Left kidney (tissue), 2 donors: ENCODE results near the gene FOXP1. TPM values are rescaled to one million over a fixed set of nuclear protein-coding genes. Genes with fewer than 3 reads are reported as not detected.
A peak's percentile ranks its signal among the peaks of the same experiment; 100 is the strongest.

ENCODE experiments used
- DNase-seq: peaks from one replicate; pipeline ENCODE4 v3.0.0-alpha.2; 2013
- polyA plus RNA-seq: library from polyadenylated mRNA; unstranded; fragments of 120-200 nt; gene quantifications from one replicate; pipeline ENCODE4 v1.2.1, GENCODE V29; 2013; ENCODE audit not compliant: insufficient read length

FOXP1 gene
- polyA plus RNA-seq, 1 donor, result 46.7 TPM

DNA sequence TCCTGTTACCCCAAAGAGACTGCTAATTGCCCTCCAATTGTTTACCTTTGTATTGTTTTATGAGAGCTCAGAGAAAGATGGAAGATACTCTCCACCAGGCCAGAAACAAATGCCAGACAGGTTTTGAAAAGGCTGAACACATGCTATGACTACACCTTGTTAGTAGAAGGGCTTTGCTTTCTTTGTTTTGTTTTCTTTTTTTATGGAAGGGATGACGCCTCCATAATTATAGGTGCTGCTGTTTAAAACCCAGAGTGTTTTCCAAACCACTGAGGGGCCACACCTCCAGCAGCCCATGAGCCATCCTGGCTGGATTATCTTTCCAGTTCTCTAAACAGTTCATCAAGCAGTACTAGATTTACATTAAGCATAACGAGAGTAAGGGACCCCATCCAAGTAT is 5.6 kb upstream of the FOXP1 start:
- no peak for DNase-seq

DNA sequence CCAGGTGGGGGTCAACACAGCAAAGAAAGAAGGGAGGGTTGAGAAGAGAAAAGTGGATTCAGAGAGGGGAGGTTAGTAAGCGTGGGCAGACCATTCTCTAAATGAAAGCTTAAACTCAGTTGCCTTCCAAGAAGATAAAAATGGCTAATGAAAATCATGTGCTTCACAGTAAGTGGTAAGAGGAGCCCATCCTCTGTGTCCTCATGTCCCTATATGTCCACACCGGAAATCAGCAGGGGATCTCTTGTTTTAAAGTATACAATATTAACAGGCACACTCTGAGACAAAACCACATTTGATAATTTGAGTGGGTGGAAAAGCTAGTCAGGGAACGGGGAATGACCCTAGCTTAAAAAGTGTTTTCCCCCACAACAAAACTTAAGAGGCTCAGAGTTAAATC is 4.4 kb upstream of the FOXP1 start:
- no peak for DNase-seq

- DNase-seq, result no peak
These were observed 3.3 kb upstream of the FOXP1 start for GRCh38 chr3:71586810-71587242.

DNA sequence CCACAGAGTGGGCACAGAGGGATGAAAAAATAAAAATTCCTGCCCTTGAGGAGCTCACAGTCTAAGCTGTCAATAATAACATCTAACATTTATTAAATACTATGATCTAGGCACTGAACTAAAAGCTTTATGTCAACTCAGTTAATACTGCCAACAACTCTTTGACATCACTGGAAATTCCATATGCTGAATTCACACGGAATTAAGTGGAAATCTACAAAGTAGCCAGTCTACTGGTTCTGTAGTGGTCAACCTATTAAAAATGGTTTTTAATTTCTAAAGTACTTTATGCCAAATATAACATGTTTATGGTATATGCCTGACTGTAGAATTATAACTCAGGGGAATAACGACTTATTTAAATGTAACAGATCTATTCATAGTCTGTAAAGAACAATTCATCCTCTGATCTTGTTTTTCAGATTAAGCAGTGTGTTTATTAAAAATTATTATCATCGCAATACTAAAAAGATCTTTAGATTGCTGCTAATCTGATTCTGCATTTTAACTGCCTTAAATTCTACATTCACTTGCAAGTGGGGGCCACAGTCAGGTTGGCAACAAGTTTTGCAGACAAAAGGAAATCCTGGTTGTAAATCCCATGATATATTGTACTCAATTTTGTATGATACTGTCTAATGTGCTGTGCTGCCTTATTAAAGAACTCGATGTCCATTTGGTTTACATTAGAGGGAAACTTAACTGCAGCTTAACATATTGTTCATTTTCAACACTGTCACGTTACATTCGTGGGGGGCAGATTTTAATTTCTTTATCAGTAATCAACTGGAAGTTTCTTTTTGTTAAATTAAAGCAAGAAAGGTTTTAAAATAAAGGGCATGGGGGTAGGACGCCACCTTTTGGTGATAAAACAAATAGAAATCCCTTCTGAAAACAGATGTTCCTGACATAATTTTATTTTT is 2.6 kb upstream of the FOXP1 start:
- peak; percentile 53 for DNase-seq

GRCh38 chr3:71585131-71585530 is 1.6 kb upstream of the FOXP1 start:
- no peak for DNase-seq

- peak; percentile 67 for DNase-seq
These were observed 975 bp upstream of the FOXP1 start for GRCh38 chr3:71584394-71585011.

DNA sequence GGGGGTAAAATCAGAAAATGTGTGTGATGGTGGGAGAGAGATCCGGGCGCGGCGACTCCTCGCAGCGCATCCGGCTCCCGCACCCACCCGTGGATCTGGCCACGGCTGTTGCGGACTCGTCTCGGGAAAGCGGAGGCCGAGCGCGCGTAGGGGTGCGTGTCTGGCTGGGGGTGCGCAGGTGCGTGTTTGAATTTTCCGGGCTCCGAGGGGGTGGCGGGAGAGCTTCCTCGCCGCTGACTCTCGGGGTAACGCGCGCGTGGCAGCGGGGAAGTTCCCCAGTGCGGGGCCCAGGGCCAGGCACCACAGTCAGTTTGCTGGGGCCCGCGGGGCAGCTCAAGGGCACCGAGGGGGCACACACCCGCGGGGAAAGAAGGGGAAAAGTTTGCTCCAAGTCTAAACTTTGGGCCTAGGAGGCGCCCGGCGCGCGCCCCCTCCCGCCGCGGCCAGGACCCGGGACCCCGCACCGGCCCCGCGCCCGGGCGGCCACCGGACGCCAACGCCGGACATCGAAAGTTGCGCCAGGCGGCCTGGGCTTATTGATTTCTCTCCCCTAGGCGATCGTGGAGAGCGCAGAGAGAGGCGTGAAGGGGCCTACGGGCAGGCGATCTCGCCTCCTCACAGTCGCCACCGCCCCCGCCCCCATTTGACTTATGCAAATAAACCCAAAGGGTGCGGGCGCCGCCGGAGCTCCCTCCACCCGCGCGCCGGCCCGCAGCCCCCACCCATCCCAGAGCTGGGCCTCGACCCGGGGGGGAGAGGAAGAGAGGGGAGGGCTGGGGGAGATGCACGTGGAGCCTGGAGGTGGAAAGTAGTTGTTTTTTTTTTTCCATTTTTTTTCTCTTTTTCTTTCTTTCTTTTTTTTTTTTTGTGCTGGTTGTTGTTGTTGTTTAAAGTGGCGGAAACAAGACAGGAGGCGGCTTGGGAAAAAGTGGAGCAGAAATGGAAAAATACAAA is 639 bp downstream of the FOXP1 start:
- peak; percentile 51 for DNase-seq

DNA sequence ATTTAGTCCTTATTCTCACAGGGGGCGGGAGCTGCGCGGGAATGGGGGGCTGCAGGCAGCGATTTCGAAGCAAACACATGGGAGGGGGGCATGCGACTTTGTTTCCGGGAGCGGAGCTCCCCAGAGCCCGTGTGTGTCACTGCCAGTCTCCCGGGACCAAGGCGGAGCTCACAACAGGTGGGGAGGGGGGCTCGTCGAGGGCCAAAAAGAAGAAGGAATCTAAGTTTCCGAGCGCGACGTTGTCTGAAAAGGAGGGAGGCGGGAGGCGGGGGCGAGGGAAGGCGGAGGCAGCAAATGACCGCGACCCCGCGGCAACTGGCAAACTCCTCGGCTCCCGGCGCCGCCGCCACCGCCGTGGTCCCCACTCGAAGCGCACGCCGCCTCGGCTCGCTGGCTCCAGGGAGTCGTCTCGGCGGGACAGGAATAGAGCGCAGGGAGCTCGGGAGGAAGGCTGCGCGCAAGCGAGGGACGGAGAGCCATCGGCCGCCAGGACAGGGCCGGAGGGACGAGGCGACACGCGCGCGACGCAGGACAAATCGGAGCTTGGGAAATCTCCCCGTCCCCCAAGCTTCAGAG is 1.4 kb downstream of the FOXP1 start:
- DNase-seq, result peak; percentile 61

- peak; percentile 40 for DNase-seq
These were observed 2.0 kb downstream of the FOXP1 start for GRCh38 chr3:71581457-71582035.

DNA sequence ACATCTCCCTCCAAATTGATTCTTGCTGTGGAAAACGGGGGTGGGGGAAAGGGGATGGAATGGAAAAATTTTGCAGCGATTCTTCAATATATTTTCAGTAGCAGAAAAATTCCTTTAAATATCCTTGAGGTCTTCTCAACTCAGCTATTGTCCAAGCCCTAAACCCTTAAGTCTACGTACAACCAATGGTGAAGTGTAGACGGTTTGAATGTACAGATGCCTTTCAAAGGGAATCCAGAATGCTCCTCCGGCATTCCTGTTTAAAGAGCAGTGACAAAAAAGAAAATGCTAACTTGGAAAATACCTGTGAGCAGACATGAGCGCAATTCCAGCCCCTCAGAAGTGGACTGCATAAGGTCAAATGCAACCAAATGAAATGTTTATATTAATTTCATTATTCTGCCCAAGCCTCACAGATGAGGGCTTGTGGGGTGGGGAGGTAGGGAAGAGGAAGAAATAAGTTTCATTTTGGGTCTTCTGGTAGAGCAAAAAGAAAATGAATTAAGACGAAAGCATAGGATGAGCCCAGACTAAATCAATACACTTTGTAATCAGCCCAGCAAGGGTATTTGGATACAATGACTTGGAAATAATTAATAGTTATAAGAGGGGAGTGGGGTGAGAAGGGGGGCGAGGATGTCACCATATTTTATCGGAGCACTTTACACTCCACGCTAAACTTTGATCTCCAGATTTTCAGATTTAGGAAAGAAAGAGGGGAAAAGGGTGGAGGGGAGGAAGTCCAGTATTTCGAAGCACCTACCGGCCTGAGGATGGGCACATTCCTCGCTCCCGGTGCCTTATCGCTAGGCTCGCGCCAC is 2.7 kb downstream of the FOXP1 start:
- DNase-seq, result no peak

GRCh38 chr3:71579935-71580406 is 3.6 kb downstream of the FOXP1 start:
- DNase-seq, result peak; percentile 42

GRCh38 chr3:71579326-71579934 is 4.1 kb downstream of the FOXP1 start:
- no peak for DNase-seq

DNA sequence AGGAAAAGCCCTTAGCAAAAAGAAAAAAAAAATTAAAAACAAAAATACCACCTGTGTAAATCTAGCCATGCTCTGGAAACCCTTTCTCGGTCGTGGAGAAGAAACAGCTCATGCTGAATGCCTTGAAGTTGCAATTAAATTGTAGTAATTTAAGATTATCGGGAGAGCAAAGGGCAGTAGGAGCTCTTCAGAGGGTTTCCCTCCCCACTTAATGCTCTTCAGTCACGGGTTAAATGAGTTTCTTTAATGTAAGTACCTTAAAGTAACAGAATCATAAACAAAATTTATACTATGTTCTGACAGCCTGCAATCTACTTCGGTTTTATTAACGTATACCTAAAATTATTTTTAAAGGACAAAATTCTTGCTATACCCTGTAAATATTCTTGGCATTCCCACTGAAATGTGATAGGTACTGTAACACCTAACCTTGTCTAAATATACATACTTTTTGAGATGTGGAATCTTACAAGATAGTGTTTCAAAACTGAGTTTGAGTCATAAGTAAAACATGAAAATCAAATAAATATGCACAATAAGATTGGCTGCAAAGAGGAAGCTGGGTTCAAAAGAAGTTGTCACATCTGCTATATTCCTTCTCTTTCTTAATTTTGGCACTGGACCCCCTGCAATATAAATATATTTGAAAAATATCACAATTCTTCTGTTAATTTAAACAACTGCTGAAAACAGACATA is 5.3 kb downstream of the FOXP1 start:
- peak; percentile 27 for DNase-seq

GRCh38 chr3:71577011-71577410 is 6.5 kb downstream of the FOXP1 start:
- DNase-seq, result no peak

DNA sequence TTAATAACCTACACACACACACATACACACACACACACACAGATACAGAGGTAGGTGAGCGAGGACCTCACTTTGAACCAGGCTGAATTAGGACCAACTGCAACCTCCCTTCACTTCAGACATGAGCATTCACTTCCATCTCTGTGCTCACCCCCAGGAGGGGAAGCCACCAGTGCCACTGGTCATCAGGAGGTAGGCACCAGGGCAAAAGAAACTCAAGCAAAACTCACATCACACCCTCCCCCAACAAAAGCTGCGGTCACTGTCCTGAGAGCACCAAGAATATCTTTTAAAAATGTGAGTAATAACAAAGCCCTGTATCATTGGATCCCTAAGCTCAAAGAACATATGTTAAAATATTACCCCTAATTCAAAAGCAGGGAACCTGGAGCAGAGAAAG is 8.1 kb downstream of the FOXP1 start:
- DNase-seq, result no peak

- no peak for DNase-seq
These were observed 10.3 kb downstream of the FOXP1 start for GRCh38 chr3:71573181-71573580.

- DNase-seq, result no peak
These were observed 13.0 kb downstream of the FOXP1 start for GRCh38 chr3:71570546-71570945.

DNA sequence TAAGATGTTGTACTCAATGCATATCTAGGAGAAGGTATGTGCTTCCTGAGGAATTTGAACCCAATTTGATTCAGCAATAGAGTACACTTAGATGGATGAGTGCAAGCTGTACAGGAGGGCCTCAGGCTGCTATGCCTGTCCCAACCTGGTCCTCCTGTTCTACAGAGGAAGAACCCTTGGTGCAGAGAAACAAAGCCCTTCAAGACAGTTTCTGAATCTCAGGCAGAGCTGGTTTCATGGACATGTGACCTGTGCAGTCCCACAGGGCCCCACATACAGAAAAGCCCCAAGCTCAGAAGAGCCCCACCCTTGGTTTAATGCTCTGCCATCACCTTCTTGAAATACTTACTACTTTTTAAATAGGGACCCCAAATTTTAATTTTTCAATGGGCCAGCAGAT is 15.3 kb downstream of the FOXP1 start:
- DNase-seq, result no peak

- no peak for DNase-seq
These were observed 16.8 kb downstream of the FOXP1 start for GRCh38 chr3:71566776-71567175.
